Urinary bladder (tissue), 4 donors: ENCODE measurements around the gene SC5D. TPM values are rescaled to one million over a fixed set of nuclear protein-coding genes. Genes with fewer than 3 reads are reported as not detected.

Source experiments
- DNase-seq: peaks from one replicate; pipeline ENCODE4 v3.0.0-alpha.2; 2015; ENCODE audit errors: extremely low spot score
- H3K27ac ChIP-seq: one replicate; pipeline ENCODE4 v1.5.1; 2013; ENCODE audit warnings: low read depth, mild to moderate bottlenecking, moderate library complexity
- H3K36me3 ChIP-seq: one replicate; pipeline ENCODE4 v1.6.1; 2013; ENCODE audit warnings: mild to moderate bottlenecking, moderate library complexity; ENCODE audit not compliant: insufficient read depth
- H3K4me1 ChIP-seq: one replicate; pipeline ENCODE4 v1.6.1; 2013; ENCODE audit warnings: mild to moderate bottlenecking, moderate library complexity; ENCODE audit not compliant: insufficient read depth
- H3K4me3 ChIP-seq: one replicate; pipeline ENCODE4 v1.5.1; 2013; ENCODE audit warnings: low read depth, low read length
- WGBS: extraction: QIAGEN DNeasy Blood & Tissue Kit; methylation state at CpG from one replicate; pipeline ENCODE4 v1.1.7; 2013; 5-methylcytosine and 5-hydroxymethylcytosine counted together
- polyA plus RNA-seq: library from polyadenylated mRNA; stranded (reverse); fragments of 200-250 nt; gene quantifications from one replicate; pipeline ENCODE4 v1.2.3, GENCODE V29; 2013
- total RNA-seq: library from RNA; depleted of rRNA; stranded (reverse); fragments of >200 nt; gene quantifications from one replicate; pipeline ENCODE4 v1.2.3, GENCODE V29; 2014
- donor health status: healthy with polysubstance abuse.
- donor health status: healthy.

SC5D gene
- total and polyA plus RNA-seq, 2 donors: 27.8 to 77.1 TPM

GRCh38 chr11:121347094-121347493 lies 54.5 kb downstream of the SC5D start:
- 94% methylated on average over 2 of the region's 2 CpGs for WGBS
- H3K27ac ChIP-seq: no peak overlapping the region

DNA sequence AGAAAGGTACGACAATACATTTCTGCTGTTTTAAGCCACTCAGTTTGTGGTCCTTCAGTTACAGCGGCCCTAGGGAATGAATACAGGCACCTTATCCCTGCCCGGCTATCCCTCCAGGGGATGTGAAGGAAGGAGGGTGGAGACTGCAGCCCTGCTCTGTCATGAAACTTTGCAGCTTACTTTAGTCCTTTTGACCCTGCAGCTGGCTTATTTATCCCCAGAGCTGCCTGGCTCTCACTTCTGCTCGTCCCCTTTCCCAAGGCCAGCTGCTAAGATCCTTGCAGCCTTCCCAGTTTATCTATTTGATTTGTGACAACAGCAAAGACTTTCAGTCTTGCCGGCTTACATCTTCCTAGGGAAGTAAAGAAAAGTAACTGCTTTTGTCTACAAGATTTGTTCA lies 55.2 kb downstream of the SC5D start:
- Histone ChIP-seq H3K36me3 (no peaks in the 10 kb centered on the region), H3K27ac (no peak overlapping the region), H3K4me1 (no peaks in the 10 kb centered on the region), H3K4me3 (no peak overlapping the region)
- DNase-seq: no peak
- 48% methylated on average over 5 of the region's 5 CpGs for WGBS

More at GRCh38 chr11:121347094-121347493, 54.5 kb downstream of the SC5D start:
- H3K4me3 ChIP-seq: no peak overlapping the region
- H3K4me1 ChIP-seq: no peaks in the 10 kb centered on the region
- no peaks in the 10 kb centered on the region for H3K36me3 ChIP-seq
- DNase-seq: no peak

DNA sequence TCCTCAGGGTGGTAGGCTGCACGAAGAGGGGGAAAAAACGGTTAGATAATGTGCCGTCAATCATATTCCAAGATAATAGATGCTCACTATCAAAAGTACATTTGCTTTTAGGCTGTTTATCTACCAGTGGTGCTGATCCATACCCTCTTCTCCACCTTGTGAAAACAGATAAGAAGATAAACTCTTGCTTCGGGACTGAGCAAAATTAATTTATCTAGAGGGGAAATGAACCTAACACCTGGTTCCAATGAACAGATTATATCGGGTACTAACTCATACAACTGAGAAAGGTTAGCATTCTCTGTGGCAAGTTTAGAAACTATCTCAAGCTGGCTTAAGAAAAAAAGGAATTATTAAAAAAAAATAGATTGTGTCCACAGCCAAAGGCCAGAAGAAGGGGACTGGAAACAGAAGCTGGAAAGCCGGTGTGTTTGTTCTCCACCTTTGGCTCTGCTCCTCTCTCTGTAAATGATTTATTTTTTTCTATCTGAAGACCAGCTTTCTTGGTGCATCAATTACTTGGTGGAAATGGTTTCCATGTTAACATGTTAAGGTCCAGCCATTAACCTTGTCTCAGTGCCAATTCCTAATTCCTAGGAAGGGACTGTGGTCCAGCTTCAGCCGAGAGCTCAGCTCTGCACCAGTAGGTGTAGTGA lies 55.8 kb downstream of the SC5D start:
- no peak for DNase-seq
- Histone ChIP-seq H3K4me3 (no peak overlapping the region), H3K4me1 (no peaks in the 10 kb centered on the region), H3K36me3 (no peaks in the 10 kb centered on the region), H3K27ac (no peak overlapping the region)
- 71% methylated on average over 7 of the region's 7 CpGs for WGBS

- Histone ChIP-seq H3K27ac (no peak overlapping the region), H3K36me3 (no peaks in the 10 kb centered on the region), H3K4me3 (no peak overlapping the region), H3K4me1 (no peaks in the 10 kb centered on the region)
- no peak for DNase-seq
- 69% methylated on average over 1 of the region's 1 CpG for WGBS
Observed at GRCh38 chr11:121349790-121350189, 57.2 kb downstream of the SC5D start.

GRCh38 chr11:121350314-121351082 lies 57.9 kb downstream of the SC5D start:
- no peaks in the 10 kb centered on the region for H3K36me3 ChIP-seq
- DNase-seq: no peak
- H3K27ac ChIP-seq: no peak overlapping the region
- WGBS: 68% methylated on average over 3 of the region's 3 CpGs
- no peaks in the 10 kb centered on the region for H3K4me1 ChIP-seq
- H3K4me3 ChIP-seq: no peak overlapping the region

- WGBS: 63% methylated on average over 7 of the region's 7 CpGs
- H3K36me3 ChIP-seq: no peaks in the 10 kb centered on the region
- H3K4me1 ChIP-seq: no peaks in the 10 kb centered on the region
- DNase-seq: no peak
- no peak overlapping the region for H3K27ac ChIP-seq
- H3K4me3 ChIP-seq: no peak overlapping the region
Observed at GRCh38 chr11:121351083-121351630, 58.6 kb downstream of the SC5D start.

- 49% methylated on average over 8 of the region's 8 CpGs for WGBS
- H3K27ac ChIP-seq: no peak overlapping the region
Observed at GRCh38 chr11:121352251-121352891, 59.8 kb downstream of the SC5D start.

DNA sequence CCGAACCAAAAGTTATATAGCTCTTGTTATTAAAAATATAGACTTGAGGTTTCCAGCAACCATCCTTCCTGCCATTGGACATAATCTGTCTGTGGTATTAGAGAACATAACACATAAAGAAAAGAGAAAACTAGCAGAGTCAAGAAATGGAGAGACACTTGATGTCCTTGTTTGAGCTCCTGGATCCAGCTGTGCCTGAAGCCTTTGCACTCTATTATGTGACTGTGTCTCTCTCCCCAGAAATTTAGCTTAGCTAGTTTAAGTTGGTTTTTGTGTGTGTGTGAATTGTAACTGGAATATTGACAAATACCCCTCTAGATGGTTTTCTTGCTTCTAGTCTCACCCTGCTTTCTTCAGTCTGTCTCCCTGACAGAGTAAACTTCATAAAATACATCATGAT lies 61.6 kb downstream of the SC5D start:
- Histone ChIP-seq H3K36me3 (no peaks in the 10 kb centered on the region), H3K27ac (no peak overlapping the region), H3K4me1 (no peaks in the 10 kb centered on the region), H3K4me3 (no peak overlapping the region)
- 99% methylated on average over 1 of the region's 1 CpG for WGBS
- no peak for DNase-seq

More at GRCh38 chr11:121352251-121352891, 59.8 kb downstream of the SC5D start:
- Histone ChIP-seq H3K4me3 (no peak overlapping the region), H3K36me3 (no peaks in the 10 kb centered on the region), H3K4me1 (no peaks in the 10 kb centered on the region)
- DNase-seq: no peak

GRCh38 chr11:121356357-121356756 lies 63.8 kb downstream of the SC5D start:
- WGBS: 85% methylated on average over 3 of the region's 3 CpGs
- Histone ChIP-seq H3K36me3 (no peaks in the 10 kb centered on the region), H3K27ac (no peak overlapping the region), H3K4me1 (no peaks in the 10 kb centered on the region), H3K4me3 (no peak overlapping the region)
- DNase-seq: no peak

Other genes with a start within 250 kb of the SC5D start
- 0.85 TPM for gene TECTA, start 191.5 kb upstream of the SC5D start, total RNA-seq
- 0.62 TPM for gene TECTA, start 191.5 kb upstream of the SC5D start, polyA plus RNA-seq
- gene SORL1, start 159.5 kb downstream of the SC5D start, total RNA-seq: 53.7 TPM
- gene SORL1, start 159.5 kb downstream of the SC5D start, polyA plus RNA-seq: 7.5 TPM